NCI-H2196 (cell line): ENCODE data around the gene TLE1.

Source experiments
- DNase-seq: peaks from one replicate; lab custom pipeline; 2025; ENCODE audit not compliant: unreplicated experiment; lab: John Stamatoyannopoulos, UW

TLE1 gene

DNA sequence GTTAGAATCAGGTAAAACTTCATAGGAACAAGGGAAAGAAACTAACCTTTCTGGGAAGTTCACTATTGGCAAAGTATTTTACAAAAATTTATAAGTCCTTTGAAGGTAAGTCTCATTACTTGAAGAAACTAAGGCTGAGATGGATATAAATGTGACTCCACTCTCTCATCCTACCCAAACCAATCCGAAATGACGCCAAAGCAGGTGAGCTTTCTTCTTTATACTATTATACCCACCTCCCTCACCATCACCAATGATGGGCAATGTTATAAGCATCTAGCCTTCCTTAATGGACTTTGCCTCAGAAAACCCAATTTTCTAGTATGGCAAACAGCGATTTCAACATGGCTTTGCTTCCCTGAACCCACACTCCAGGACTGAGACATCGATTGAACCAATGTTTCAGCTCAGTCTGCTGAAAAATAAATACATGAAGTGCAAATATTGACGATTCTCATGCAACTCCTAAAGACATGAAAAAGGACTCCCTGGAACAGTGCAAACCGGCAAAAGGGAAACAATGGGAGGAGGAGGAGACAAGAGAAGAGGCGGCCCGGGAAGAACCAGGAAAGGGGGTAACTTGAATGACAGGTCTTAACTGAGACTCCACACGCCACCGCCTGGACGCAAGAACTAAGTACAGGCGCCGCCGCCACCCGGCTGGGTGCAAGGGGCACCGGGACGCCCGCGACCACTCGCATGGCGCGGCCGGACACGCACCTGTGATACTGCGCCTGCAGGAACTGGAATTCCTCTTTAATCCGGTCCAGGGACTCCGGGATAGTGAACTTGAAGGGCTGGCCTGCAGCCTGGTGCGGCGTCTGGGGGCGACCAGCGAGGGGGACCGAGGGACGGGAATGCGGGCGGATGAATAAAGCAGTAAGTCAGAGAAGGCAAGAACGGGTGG, 2.5 kb downstream of the TLE1 start:
- peak; percentile 69 for DNase-seq

DNA sequence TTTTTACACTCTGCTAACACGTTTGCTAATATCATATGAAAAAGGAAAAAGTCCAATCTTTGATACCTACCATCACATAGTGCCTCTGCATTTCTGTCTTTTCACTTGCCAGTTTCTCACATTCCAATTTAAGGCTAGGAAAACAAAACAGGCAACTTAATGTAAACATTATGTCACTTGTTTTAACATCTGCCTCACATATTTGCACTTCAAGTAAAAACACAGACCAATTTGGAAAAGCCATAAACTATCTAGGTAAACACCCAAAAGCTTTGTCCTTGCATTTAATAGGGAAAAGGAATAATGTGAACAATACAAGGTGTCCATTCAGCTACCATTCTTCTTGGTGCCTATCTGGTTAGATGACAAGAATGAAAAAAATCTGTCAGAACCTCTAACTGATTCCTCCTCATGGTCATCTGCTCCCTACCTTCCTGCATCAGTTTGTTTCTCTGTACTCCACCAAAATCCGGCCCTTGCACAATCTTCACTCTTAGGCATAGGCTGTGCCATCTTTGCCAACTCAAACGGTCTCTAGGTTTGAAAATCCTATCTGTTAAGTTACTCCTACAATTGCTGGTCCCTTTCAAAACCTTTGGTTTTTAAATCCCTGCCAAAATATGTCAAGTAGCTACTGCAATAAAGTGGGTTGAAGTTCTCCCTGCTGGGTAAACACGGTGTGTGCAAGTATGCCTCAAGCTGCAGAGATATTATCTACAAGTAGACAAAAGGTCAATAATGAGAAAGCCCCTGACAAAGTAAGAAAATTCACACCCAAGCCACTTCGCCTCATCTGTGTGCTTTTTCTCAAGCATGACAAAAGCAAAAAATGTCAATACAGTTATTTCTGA, 3.4 kb downstream of the TLE1 start:
- peak; percentile 35 for DNase-seq

DNA sequence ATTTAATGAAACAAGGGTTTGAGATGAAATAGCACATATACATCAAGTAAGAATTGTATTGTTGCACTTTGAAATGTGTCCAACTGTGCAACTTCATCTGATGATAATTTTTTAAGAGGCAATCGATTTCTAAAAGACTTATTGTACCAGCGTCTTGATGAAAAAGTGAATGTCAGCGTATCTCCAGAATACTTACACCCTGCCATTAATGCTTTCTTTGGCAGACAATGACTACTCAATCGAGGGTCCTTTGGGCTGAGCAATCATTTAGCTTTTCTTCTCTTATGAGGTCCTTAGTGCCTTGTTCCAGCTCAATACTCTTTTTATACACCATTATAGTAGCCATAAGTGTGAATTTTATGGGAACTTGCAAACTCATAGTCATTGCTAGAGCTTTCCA, 4.7 kb downstream of the TLE1 start:
- no peak for DNase-seq

DNA sequence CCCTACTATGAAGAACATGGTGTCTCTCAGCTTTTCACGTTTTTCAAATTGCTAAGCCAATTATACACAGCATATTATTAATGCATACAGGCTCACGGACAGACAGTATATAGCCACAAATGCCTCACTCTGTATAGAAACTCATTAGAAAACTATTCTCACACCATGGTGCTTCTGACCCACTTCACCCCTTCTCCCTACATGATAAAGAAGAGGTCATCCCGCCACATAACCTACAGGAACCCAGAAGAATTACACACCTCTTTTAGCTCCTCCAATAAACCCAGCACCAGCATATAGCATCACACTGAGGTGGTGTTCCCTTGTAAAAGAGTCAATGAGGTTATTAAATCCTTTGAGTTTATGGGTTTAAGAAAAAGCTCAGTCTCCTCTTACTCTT, 5.6 kb downstream of the TLE1 start:
- no peak for DNase-seq

DNA sequence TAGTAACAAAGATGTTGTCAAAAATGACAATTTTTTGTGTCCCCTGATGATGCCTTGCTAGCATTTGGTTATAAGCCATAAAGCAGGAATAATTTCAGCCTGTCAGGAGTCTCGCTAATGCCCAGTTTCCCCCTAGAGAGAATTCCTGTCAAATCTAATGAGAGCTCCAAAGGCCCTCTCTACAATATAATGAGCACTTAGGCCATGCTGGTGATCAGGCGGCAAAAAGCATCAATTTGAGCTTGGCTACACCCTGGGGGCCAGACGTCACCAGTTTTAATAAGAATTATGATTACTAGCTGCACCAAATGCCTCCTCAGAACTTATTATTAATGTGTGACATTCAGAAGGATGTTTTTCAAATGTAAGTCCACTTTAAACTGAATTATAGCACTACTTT, 6.1 kb downstream of the TLE1 start:
- DNase-seq: no peak

- DNase-seq: no peak
These were observed 6.5 kb downstream of the TLE1 start for GRCh38 chr9:81682797-81683196.

GRCh38 chr9:81682177-81682576, 7.2 kb downstream of the TLE1 start:
- DNase-seq: no peak

DNA sequence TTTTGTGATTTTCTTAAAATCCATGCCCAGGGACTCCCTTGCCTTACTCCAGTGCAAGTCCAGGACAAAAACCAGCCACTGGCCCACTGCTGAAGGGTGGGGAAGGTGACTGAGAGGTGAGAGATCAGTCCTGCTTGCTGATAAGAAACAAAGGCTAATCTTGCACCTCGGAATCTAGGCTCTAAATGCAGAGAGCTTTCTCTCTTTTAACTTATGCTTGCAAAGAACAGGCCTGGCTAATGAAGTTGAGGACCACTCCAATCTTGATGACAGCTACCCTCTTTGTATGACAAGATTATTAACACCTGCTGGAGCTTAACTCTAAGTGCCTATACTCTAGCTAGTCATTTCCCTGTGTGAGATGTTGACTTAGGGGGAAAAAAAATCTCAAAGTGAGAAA, 8.8 kb downstream of the TLE1 start:
- no peak for DNase-seq

DNA sequence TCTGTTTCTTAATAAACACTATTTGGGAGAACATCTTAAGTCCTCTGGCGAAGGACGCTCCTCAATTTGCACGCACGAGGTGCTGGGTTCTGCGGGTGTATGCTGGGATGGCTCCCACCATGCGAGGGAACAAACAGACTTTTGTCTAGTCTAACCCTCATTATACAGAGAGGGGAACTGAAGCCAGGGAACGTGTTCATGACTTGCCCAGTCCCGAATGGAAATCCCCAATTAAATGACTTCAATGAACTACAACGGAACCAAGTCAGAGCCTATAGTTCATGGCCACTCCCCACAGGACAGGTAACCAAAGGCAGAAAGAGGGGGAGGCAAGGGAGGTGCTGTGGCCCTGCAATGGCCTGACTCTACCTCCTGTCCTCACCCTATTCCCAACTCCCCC, 9.3 kb downstream of the TLE1 start:
- DNase-seq: no peak

- no peak for DNase-seq
These were observed 11.3 kb downstream of the TLE1 start for GRCh38 chr9:81678088-81678487.

- DNase-seq: no peak
These were observed 13.0 kb downstream of the TLE1 start for GRCh38 chr9:81676395-81676794.

- DNase-seq: no peak
These were observed 16.0 kb downstream of the TLE1 start for GRCh38 chr9:81673310-81673709.

- DNase-seq: peak; percentile 75
These were observed 17.5 kb downstream of the TLE1 start for GRCh38 chr9:81671880-81672280.

- DNase-seq: no peak
These were observed 19.5 kb downstream of the TLE1 start for GRCh38 chr9:81669866-81670265.

- no peak for DNase-seq
These were observed 20.2 kb downstream of the TLE1 start for GRCh38 chr9:81669041-81669651.

GRCh38 chr9:81666123-81666522, 23.2 kb downstream of the TLE1 start:
- DNase-seq: no peak

DNA sequence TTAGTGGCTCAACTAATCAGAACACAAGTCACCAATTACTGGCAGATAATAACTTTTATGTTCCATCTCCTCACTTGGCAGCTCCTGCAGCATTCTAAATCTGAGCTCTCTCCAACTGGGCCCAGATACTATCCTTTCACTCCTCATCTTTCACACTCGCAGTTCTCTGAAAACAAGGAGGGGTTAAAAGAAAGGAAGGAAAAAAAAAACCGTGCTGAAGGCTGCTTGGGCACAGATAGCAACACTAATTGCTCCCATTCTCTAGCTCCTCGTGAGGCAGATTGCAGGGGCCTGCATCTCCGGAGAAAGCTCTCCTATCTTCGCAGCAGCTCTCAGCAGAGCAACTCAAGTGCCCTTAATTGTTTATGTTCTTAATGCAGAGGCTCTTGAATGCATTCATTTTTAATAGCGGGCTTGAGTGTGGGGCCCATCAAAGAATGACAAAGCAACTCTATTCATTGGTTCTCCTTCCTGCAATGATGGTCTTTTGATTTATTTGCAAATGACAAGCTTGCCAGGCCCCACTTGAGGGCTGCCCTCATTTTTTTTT, 23.9 kb downstream of the TLE1 start:
- DNase-seq: no peak

- no peak for DNase-seq
These were observed 24.6 kb downstream of the TLE1 start for GRCh38 chr9:81664638-81665222.

GRCh38 chr9:81661339-81661738, 28.0 kb downstream of the TLE1 start:
- DNase-seq: peak; percentile 30

GRCh38 chr9:81656871-81657337, 32.4 kb downstream of the TLE1 start:
- DNase-seq: no peak

DNA sequence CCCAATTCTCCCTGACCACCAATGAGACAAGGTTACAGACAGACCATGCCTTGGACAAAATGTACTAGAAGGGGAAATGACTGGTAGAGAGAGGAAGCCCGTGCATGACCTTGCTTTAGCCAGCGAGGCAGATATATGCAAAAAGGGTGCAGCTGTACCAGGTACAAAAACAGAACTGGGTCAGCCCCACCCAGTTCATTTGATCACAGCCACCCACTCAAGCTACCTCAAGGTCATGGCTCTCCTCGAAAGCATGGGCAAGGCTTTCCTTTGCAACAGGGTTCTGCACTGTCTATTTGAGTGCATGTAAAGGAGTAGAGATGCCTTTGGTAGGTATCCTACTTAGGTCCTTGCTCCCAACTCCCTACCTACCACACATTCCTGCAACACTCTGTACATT, 33.3 kb downstream of the TLE1 start:
- no peak for DNase-seq
